Loucy (cell line): ENCODE measurements around the gene GSG1L.

Experiments
- H2AFZ ChIP-seq: fragments of 200-600 bp; sonication (generic); 2 replicates; pipeline ENCODE4 v1.6.0; 2016; ENCODE audit warnings: antibody characterized with exemption, mild to moderate bottlenecking, low read length, moderate library complexity
- H3F3A ChIP-seq: fragments of 200-600 bp; 2 replicates; pipeline ENCODE4 v1.6.0; 2016; ENCODE audit warnings: antibody characterized with exemption, low read depth, mild to moderate bottlenecking
- H3K27me3 ChIP-seq: fragments of 200-600 bp; sonication (generic); 2 replicates; pipeline ENCODE4 v1.6.1; 2014; ENCODE audit warnings: low read length, mild to moderate bottlenecking; ENCODE audit not compliant: insufficient read depth, poor library complexity, severe bottlenecking
- H3K36me3 ChIP-seq: fragments of 200-600 bp; sonication (generic); 2 replicates; pipeline ENCODE4 v1.6.1; 2016; ENCODE audit warnings: low read length; ENCODE audit not compliant: insufficient read depth
- H3K4me1 ChIP-seq: fragments of 200-600 bp; sonication (generic); 2 replicates; pipeline ENCODE4 v1.5.1; 2014; ENCODE audit warnings: low read length, mild to moderate bottlenecking; ENCODE audit not compliant: insufficient read depth, poor library complexity, severe bottlenecking
- H3K4me2 ChIP-seq: fragments of 200-600 bp; sonication (generic); 2 replicates; pipeline ENCODE4 v1.6.0; 2014; ENCODE audit warnings: antibody characterized with exemption, low read length, low read depth, mild to moderate bottlenecking; ENCODE audit not compliant: poor library complexity, severe bottlenecking
- H3K4me3 ChIP-seq: fragments of 200-600 bp; sonication (generic); 2 replicates; pipeline ENCODE4 v1.5.1; 2014; ENCODE audit warnings: low read length, mild to moderate bottlenecking, mixed read lengths; ENCODE audit not compliant: poor library complexity, severe bottlenecking
- H3K79me2 ChIP-seq: fragments of 200-600 bp; sonication (generic); 2 replicates; pipeline ENCODE4 v1.6.1; 2014; ENCODE audit warnings: low read length; ENCODE audit not compliant: insufficient read depth
- H3K9ac ChIP-seq: fragments of 200-600 bp; sonication (generic); 2 replicates; pipeline ENCODE4 v1.6.0; 2014; ENCODE audit warnings: mild to moderate bottlenecking, low read depth, low read length, moderate library complexity; ENCODE audit not compliant: poor library complexity, severe bottlenecking
- H3K9me2 ChIP-seq: fragments of 200-600 bp; sonication (generic); replicated peaks from 2 replicates; pipeline ENCODE4 v1.6.1; 2016; ENCODE audit warnings: low read depth, low read length, mixed read lengths
- H3K9me3 ChIP-seq: fragments of 200-600 bp; sonication (generic); 2 replicates; pipeline ENCODE4 v1.6.1; 2014; ENCODE audit warnings: mild to moderate bottlenecking, antibody characterized with exemption, low read length, low read depth; ENCODE audit not compliant: insufficient read depth
- H4K20me1 ChIP-seq: fragments of 200-600 bp; sonication (generic); 2 replicates; pipeline ENCODE4 v1.6.0; 2014; ENCODE audit warnings: antibody characterized with exemption, low read length, mild to moderate bottlenecking; ENCODE audit not compliant: insufficient read depth, poor library complexity, severe bottlenecking
- CTCF ChIP-seq: fragments of 200-600 bp; sonication (generic); conservative IDR thresholded peaks from 2 replicates; pipeline ENCODE4 v1.5.1; 2014; ENCODE audit warnings: mild to moderate bottlenecking, antibody characterized with exemption, low read length
- EZH2phosphoT487 ChIP-seq: fragments of 200-600 bp; IDR thresholded peaks from 2 replicates; pipeline ENCODE4 v1.6.1; 2018; ENCODE audit warnings: antibody characterized with exemption, mild to moderate bottlenecking, moderate library complexity, borderline replicate concordance

The GSG1L gene

DNA sequence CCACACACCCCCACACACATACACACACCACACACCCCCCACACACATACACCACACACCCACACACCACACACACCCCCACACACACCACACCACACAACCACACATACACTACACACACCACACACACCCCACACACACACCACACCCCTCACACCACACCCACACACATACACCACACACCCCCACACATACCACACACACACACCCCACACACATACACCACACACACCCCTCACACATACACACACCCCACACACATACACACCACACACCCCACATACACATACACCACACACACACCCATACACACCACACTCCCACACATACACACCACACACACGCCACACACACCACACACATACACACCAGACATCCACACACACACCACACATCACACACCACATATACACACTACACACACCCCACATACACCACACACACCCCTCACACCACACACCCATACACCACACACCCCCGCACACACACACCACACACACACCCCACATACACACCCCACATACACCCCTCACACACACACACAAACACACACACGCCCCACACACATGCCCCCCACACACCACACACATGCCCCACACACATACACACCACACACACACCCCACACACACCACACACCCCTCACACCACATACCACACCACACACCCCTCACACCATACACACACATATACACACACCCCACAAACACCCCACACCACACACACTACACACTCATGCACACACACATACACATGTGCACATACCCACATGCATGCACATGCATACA lies 25.9 kb upstream of the GSG1L start:
- Histone ChIP-seq H3K27me3 (no peaks in the 10 kb centered on the region), H3K9me3 (no peaks in the 10 kb centered on the region), H3K4me2 (no peak overlapping the region), H3K9ac (no peak overlapping the region), H3K4me1 (no peaks in the 10 kb centered on the region), H3K79me2 (no peaks in the 10 kb centered on the region), H3K4me3 (no peak overlapping the region), H2AFZ (no peak overlapping the region), H3F3A (no peaks in the 10 kb centered on the region), H4K20me1 (no peaks in the 10 kb centered on the region), H3K36me3 (no peaks in the 10 kb centered on the region), H3K9me2 (no peaks in the 10 kb centered on the region)
- TF ChIP-seq EZH2phosphoT487: no peak
- TF ChIP-seq CTCF: no peak

- no peaks in the 10 kb centered on the region for H3K79me2 ChIP-seq
- H3K9me3 ChIP-seq: no peaks in the 10 kb centered on the region
- no peak overlapping the region for H3K4me3 ChIP-seq
- no peaks in the 10 kb centered on the region for H3K4me1 ChIP-seq
- H3K9ac ChIP-seq: no peak overlapping the region
- H3K27me3 ChIP-seq: no peaks in the 10 kb centered on the region
- no peaks in the 10 kb centered on the region for H3K9me2 ChIP-seq
- H3K4me2 ChIP-seq: no peak overlapping the region
- no peak overlapping the region for H2AFZ ChIP-seq
- H3F3A ChIP-seq: no peaks in the 10 kb centered on the region
- no peaks in the 10 kb centered on the region for H3K36me3 ChIP-seq
- TF ChIP-seq CTCF (no peak), EZH2phosphoT487 (no peak)
- H4K20me1 ChIP-seq: no peaks in the 10 kb centered on the region
Measured at GRCh38 chr16:28087675-28088300, 24.3 kb upstream of the GSG1L start.

DNA sequence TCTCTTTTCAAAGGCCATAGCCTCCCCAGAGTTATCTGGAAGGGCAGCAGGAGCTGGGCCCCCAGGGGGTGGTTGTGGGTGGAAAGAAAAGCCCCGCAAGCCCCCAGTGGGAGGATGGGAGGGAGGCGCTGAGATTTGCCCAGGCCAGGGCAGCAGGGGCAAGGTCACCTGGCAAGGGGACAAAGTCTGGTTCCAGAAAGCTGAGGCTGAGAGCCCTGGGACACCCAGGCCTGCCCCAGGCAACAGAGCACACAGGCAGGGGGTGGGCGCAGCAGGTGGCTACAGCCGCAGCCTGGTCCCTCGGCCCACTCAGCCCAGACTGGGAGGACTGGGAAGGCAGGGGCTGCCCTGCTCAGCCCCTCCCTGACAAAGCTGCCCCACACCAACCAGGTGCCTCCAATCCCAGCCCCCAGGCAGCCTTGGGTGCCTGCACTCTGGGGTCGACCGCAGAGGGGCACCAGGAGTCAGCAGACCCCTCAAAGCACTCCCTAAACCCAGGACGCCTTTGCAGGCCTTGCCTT lies 23.7 kb upstream of the GSG1L start:
- no peaks in the 10 kb centered on the region for H3K9me3 ChIP-seq
- no peaks in the 10 kb centered on the region for H4K20me1 ChIP-seq
- H3K9me2 ChIP-seq: no peaks in the 10 kb centered on the region
- no peaks in the 10 kb centered on the region for H3K27me3 ChIP-seq
- no peaks in the 10 kb centered on the region for H3F3A ChIP-seq
- no peaks in the 10 kb centered on the region for H3K4me1 ChIP-seq
- no peaks in the 10 kb centered on the region for H3K36me3 ChIP-seq
- H2AFZ ChIP-seq: no peak overlapping the region
- no peak overlapping the region for H3K9ac ChIP-seq
- no peak overlapping the region for H3K4me3 ChIP-seq
- no peak overlapping the region for H3K4me2 ChIP-seq
- TF ChIP-seq EZH2phosphoT487: no peak
- TF ChIP-seq CTCF: no peak
- H3K79me2 ChIP-seq: no peaks in the 10 kb centered on the region
